Ovary (tissue), 3 donors: ENCODE data around the gene SMTNL1.

Experiments
- POLR2A ChIP-seq: fragments of 450-650 bp; IDR thresholded peaks from one replicate; pipeline ENCODE4 v1.6.1; 2017; ENCODE audit warnings: antibody characterized with exemption, mild to moderate bottlenecking, moderate library complexity
- TF ChIP-seq, protein P1 (sequence below), 3 donors: fragments of 450-650 bp in 2 of 3; fragments of 200-600 bp in 1 of 3; IDR thresholded peaks; one replicate each; pipeline versions ENCODE4 v1.5.1 to v1.8.0; 2016 to 2022; ENCODE audit warnings: antibody characterized with exemption in 3 of 3, mild to moderate bottlenecking in 1 of 3
- donor health status: DM: no; HTN: no; CAD: no.

- TF ChIP-seq POLR2A, result no peak
- TF ChIP-seq, protein P1, sequence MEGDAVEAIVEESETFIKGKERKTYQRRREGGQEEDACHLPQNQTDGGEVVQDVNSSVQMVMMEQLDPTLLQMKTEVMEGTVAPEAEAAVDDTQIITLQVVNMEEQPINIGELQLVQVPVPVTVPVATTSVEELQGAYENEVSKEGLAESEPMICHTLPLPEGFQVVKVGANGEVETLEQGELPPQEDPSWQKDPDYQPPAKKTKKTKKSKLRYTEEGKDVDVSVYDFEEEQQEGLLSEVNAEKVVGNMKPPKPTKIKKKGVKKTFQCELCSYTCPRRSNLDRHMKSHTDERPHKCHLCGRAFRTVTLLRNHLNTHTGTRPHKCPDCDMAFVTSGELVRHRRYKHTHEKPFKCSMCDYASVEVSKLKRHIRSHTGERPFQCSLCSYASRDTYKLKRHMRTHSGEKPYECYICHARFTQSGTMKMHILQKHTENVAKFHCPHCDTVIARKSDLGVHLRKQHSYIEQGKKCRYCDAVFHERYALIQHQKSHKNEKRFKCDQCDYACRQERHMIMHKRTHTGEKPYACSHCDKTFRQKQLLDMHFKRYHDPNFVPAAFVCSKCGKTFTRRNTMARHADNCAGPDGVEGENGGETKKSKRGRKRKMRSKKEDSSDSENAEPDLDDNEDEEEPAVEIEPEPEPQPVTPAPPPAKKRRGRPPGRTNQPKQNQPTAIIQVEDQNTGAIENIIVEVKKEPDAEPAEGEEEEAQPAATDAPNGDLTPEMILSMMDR (IDR thresholded peaks at IDR 0.05), result no peak
Observed at GRCh38 chr11:57523419-57523818, 14.0 kb upstream of the SMTNL1 start.
